H1 (cell line): Measurements from ENCODE around the gene TBL2. TPM values are rescaled to one million over a fixed set of nuclear protein-coding genes. Genes with fewer than 3 reads are reported as not detected.
"Not testable (repeated sequence)": the region's sequence is repeated elsewhere in the genome, so short reads cannot be mapped to it uniquely, and the experiment has no call there.

Experiments used
- CTCF ChIA-PET: fragments of 300-600 bp; sonication (Branson Sonifier 250); formaldehyde crosslinking; loops from one replicate; lab custom pipeline; 2021; ENCODE audit not compliant: partially characterized antibody; lab: Charles Lee
- POLR2A ChIA-PET: fragments of 300-600 bp; sonication (Branson Sonifier 250); formaldehyde crosslinking; loops from one replicate; lab custom pipeline; 2021; ENCODE audit warnings: inconsistent platforms; ENCODE audit not compliant: partially characterized antibody; lab: Charles Lee
- DNase-seq, 2 experiments: peaks; one replicate each; pipeline versions ENCODE4 v3.0.0 to v3.0.0-alpha.2; 2010 to 2022; ENCODE audit warnings: low spot score in 2 of 2, low read depth in 1 of 2, mixed read lengths in 1 of 2
- FAIRE-seq: peaks from 2 replicates; lab custom pipeline; 2011; peaks lifted over from hg19 to GRCh38; lab: Jason Lieb, UNC
- H2AFZ ChIP-seq: 2 replicates; pipeline ENCODE4 v1.8.1; 2012; ENCODE audit warnings: low read length, inconsistent platforms
- H2AK5ac ChIP-seq: 2 replicates; pipeline ENCODE4 v1.6.1; 2013; ENCODE audit warnings: low read depth, low read length
- H2BK120ac ChIP-seq: replicated peaks from 2 replicates; pipeline ENCODE3; 2013; ENCODE audit warnings: low read depth, low read length, inconsistent platforms
- H2BK12ac ChIP-seq: 2 replicates; pipeline ENCODE4 v1.6.1; 2013; ENCODE audit warnings: low read depth, low read length
- H2BK15ac ChIP-seq: 2 replicates; pipeline ENCODE4 v1.6.1; 2013; ENCODE audit warnings: low read length
- H2BK20ac ChIP-seq: 2 replicates; pipeline ENCODE4 v1.6.1; 2013; ENCODE audit warnings: low read length
- H2BK5ac ChIP-seq: 2 replicates; pipeline ENCODE4 v1.6.1; 2013; ENCODE audit warnings: low read depth, low read length
- H3K14ac ChIP-seq: 2 replicates; pipeline ENCODE4 v1.6.1; 2013; ENCODE audit warnings: inconsistent platforms; ENCODE audit not compliant: insufficient read length
- H3K18ac ChIP-seq: 2 replicates; pipeline ENCODE4 v1.6.1; 2013; ENCODE audit warnings: low read length; ENCODE audit errors: extremely low read depth
- H3K23ac ChIP-seq: 2 replicates; pipeline ENCODE4 v1.6.1; 2013; ENCODE audit warnings: inconsistent platforms; ENCODE audit not compliant: insufficient read length
- H3K23me2 ChIP-seq: 2 replicates; pipeline ENCODE4 v1.6.1; 2013; ENCODE audit warnings: low read depth, low read length
- H3K27ac ChIP-seq: 2 replicates; pipeline ENCODE4 v1.6.1; 2011; ENCODE audit warnings: low read depth, low read length, inconsistent platforms
- H3K27me3 ChIP-seq, 4 experiments: replicated peaks in 1 of 4; 1 replicate in 1 of 4; 2 replicates in 3 of 4; pipeline versions ENCODE4 v1.6.1 to v1.8.1; 2011 to 2013; ENCODE audit warnings: low read length in 3 of 4, mild to moderate bottlenecking in 3 of 4, inconsistent platforms in 2 of 4, mixed read lengths in 2 of 4, moderate library complexity in 1 of 4; ENCODE audit not compliant: control insufficient read depth in 3 of 4, insufficient read depth in 3 of 4; ENCODE audit errors: extremely low read depth in 1 of 4
- H3K36me3 ChIP-seq, 4 experiments: 2 replicates each; pipeline versions ENCODE4 v1.6.1 to v1.8.1; 2011 to 2013; ENCODE audit warnings: mild to moderate bottlenecking in 4 of 4, low read length in 3 of 4, moderate library complexity in 2 of 4, control low read depth in 1 of 4, inconsistent platforms in 1 of 4; ENCODE audit not compliant: insufficient read depth in 4 of 4, control insufficient read depth in 2 of 4
- H3K4ac ChIP-seq: replicated peaks from 2 replicates; pipeline ENCODE3; 2013; ENCODE audit warnings: low read length, low read depth, mixed read lengths, inconsistent platforms; ENCODE audit not compliant: insufficient read length
- H3K4me1 ChIP-seq, 4 experiments: replicated peaks in 1 of 4; 1 replicate in 1 of 4; 2 replicates in 3 of 4; pipeline versions ENCODE4 v1.6.1 to v1.8.1; 2011 to 2013; ENCODE audit warnings: low read length in 3 of 4, inconsistent platforms in 2 of 4, mixed read lengths in 1 of 4; ENCODE audit not compliant: insufficient read depth in 4 of 4, control insufficient read depth in 3 of 4
- H3K4me2 ChIP-seq, 2 experiments: 2 replicates each; pipeline versions ENCODE4 v1.6.1 to v1.8.1; 2011 to 2013; ENCODE audit warnings: low read depth in 2 of 2, low read length in 2 of 2, control low read depth in 1 of 2, inconsistent platforms in 1 of 2, mild to moderate bottlenecking in 1 of 2; ENCODE audit not compliant: insufficient read depth in 1 of 2
- H3K4me3 ChIP-seq, 4 experiments: fragments of 200-600, 300-600 bp in 1 of 4; sonication (generic), shearing (Covaris generic), sonication (Bioruptor Twin) in 1 of 4; 2 replicates each; pipeline versions ENCODE4 v1.5.1 to v1.8.1; 2011 to 2016; ENCODE audit warnings: low read length in 4 of 4, low read depth in 3 of 4, control low read depth in 2 of 4, inconsistent platforms in 2 of 4, mild to moderate bottlenecking in 2 of 4, mixed read lengths in 1 of 4, moderate library complexity in 1 of 4; ENCODE audit not compliant: insufficient read depth in 2 of 4; ENCODE audit errors: extremely low read depth in 1 of 4
- H3K56ac ChIP-seq: replicated peaks from 2 replicates; pipeline ENCODE3; 2013; ENCODE audit warnings: low read depth, mild to moderate bottlenecking, mixed read lengths, low read length, inconsistent platforms; ENCODE audit not compliant: insufficient read length
- H3K79me1 ChIP-seq: 2 replicates; pipeline ENCODE4 v1.6.1; 2013; ENCODE audit warnings: low read depth, low read length, control low read depth
- H3K79me2 ChIP-seq, 2 experiments: 2 replicates each; pipeline versions ENCODE4 v1.6.1 to v1.8.1; 2012 to 2013; ENCODE audit warnings: low read length in 2 of 2, mild to moderate bottlenecking in 2 of 2, inconsistent platforms in 1 of 2; ENCODE audit not compliant: insufficient read depth in 2 of 2, control insufficient read depth in 1 of 2
- H3K9ac ChIP-seq, 4 experiments: replicated peaks in 1 of 4; 1 replicate in 1 of 4; 2 replicates in 3 of 4; pipeline versions ENCODE4 v1.6.1 to v1.8.1; 2011 to 2013; ENCODE audit warnings: low read depth in 3 of 4, low read length in 3 of 4, control low read depth in 2 of 4, mild to moderate bottlenecking in 2 of 4, moderate library complexity in 2 of 4, inconsistent platforms in 1 of 4; ENCODE audit errors: extremely low read depth in 1 of 4
- H3K9me3 ChIP-seq, 2 experiments: 2 replicates each; pipeline versions ENCODE4 v1.6.1 to v1.8.1; 2012 to 2013; ENCODE audit warnings: mild to moderate bottlenecking in 2 of 2, moderate library complexity in 2 of 2, control low read depth in 1 of 2, inconsistent platforms in 1 of 2, low read depth in 1 of 2, low read length in 1 of 2, mixed read lengths in 1 of 2; ENCODE audit not compliant: insufficient read depth in 2 of 2
- H4K20me1 ChIP-seq, 2 experiments: replicated peaks in 1 of 2; 2 replicates each; pipeline versions ENCODE3 to v1.8.1; 2011 to 2013; ENCODE audit warnings: inconsistent platforms in 2 of 2, low read length in 2 of 2, mild to moderate bottlenecking in 1 of 2; ENCODE audit not compliant: insufficient read depth in 2 of 2, control insufficient read depth in 1 of 2
- H4K5ac ChIP-seq: 2 replicates; pipeline ENCODE4 v1.6.1; 2013; ENCODE audit warnings: low read length, low read depth, mixed read lengths, inconsistent platforms; ENCODE audit not compliant: insufficient read length
- H4K8ac ChIP-seq: 2 replicates; pipeline ENCODE4 v1.8.0; 2013; ENCODE audit warnings: mild to moderate bottlenecking, moderate library complexity, low read length, inconsistent platforms; ENCODE audit not compliant: insufficient read depth; ENCODE audit errors: extremely low read depth
- H4K91ac ChIP-seq: replicated peaks from 2 replicates; pipeline ENCODE3; 2013; ENCODE audit warnings: low read length, mixed read lengths, inconsistent platforms; ENCODE audit not compliant: insufficient read length
- WGBS, 2 experiments: shearing (Covaris generic) in 1 of 2; methylation state at CpG; one replicate each; pipeline versions ENCODE4 v1.1.6 to v1.1.7; 2013 to 2015; ENCODE audit warnings: low lambda C conversion rate in 2 of 2, mixed read lengths in 2 of 2, inconsistent platforms in 1 of 2, low coverage in 1 of 2, missing lambda C conversion rate in 1 of 2; ENCODE audit not compliant: insufficient replicate concordance in 2 of 2, insufficient coverage in 1 of 2, insufficient read length in 1 of 2; ENCODE audit errors: extremely low coverage in 1 of 2, missing lambda C conversion rate in 1 of 2; 5-methylcytosine and 5-hydroxymethylcytosine counted together
- polyA plus RNA-seq, 7 experiments: library from polyadenylated mRNA; depleted of rRNA in 3 of 7; stranded (reverse) in 5 of 7; unstranded in 2 of 7; fragments of >200 nt in 5 of 7; fragments of 200-250 nt in 2 of 7; gene quantifications; 1 replicate in 5 of 7; 2 replicates in 1 of 7; 4 replicates in 1 of 7; pipeline versions ENCODE4 v1.2.1 to v1.2.3, GENCODE V29; 2011 to 2013; ENCODE audit warnings: missing spikeins in 2 of 7, mixed read lengths in 2 of 7
- total RNA-seq: library from RNA; stranded (reverse); fragmentation: NEBNext Ultra II Directional; extraction: Animal tissue kit (Norgen Biotek cat#: 25700); gene quantifications from 2 replicates; pipeline ENCODE4 v1.2.1, GENCODE V29; 2021

TBL2 gene
- total and polyA plus RNA-seq, 2 of the 8 experiments (the other 6 are each of a cell fraction or from before 2014, with no cell fraction given), result 25.8 to 29.7 TPM

DNA sequence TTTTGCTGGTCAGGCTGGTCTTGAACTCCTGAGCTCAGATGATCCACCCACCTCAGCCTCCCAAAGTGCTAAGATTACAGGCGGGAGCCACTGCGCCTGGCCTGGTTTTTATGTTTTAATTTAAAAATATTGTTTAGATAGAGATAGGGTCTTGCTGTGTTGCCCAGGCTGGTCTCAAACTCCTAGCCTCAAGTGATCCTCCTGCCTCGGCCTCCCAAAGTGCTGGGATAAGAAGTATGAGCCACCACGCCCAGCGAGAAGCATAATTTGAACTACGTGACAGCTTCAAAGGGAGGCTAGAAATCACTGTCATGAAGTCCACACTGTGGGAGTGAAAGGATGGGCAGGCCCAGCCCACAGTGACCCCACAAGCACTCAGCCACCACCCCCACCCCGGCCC lies 42.5 kb downstream of the TBL2 start:
- H3K23ac ChIP-seq, CTCF ChIA-PET, H3K4ac ChIP-seq, H3K9me3 ChIP-seq, FAIRE-seq, H2BK20ac ChIP-seq, H2AFZ ChIP-seq, DNase-seq, H3K27ac ChIP-seq, H4K91ac ChIP-seq, H2AK5ac ChIP-seq, H3K14ac ChIP-seq, H3K4me2 ChIP-seq, H2BK5ac ChIP-seq, H3K79me2 ChIP-seq, H3K4me3 ChIP-seq, H2BK12ac ChIP-seq, H3K9ac ChIP-seq, H2BK15ac ChIP-seq, H3K56ac ChIP-seq, H4K5ac ChIP-seq, H4K20me1 ChIP-seq, H4K8ac ChIP-seq, H3K4me1 ChIP-seq, H3K27me3 ChIP-seq, H2BK120ac ChIP-seq, H3K18ac ChIP-seq, H3K79me1 ChIP-seq, H3K23me2 ChIP-seq: not testable (repeated sequence)
- POLR2A ChIA-PET, result interaction anchor here (0.7 to 1.8 kb wide), 8 partner anchors 8 to 25 kb away, joined by 3 to 6 read pairs (median 4); partner anchors contain the start of gene BCL7B
- H3K36me3 ChIP-seq, result peaks cover 14 to 36% (median 19%) of the 10 kb centered on the region in 4 experiments; a peak in 7 of 8 replicates
- 94% methylated on average over 7 of the region's 7 CpGs; no CpG with 5 or more reads in 1 of the 2 experiments for WGBS, 2 experiments
